OCI-LY7 (cell line): Measurements from ENCODE around the gene DCLRE1B. TPM values are rescaled to one million over a fixed set of nuclear protein-coding genes. Genes with fewer than 3 reads are reported as not detected.

Experiments
- BruUV-seq: library from RNA; stranded (reverse); fragments of 400-500 nt; replicated peaks from 2 replicates; lab custom pipeline; 2021; lab: Mats Ljungman, UMichigan
- CTCF ChIA-PET: fragments of 300-600 bp; sonication (Branson Sonifier 250); formaldehyde crosslinking; loops from one replicate; lab custom pipeline; 2022; ENCODE audit warnings: antibody characterized with exemption; ENCODE audit not compliant: unreplicated experiment; lab: Charles Lee
- POLR2A ChIA-PET: fragments of 300-600 bp; sonication (Branson Sonifier 250); formaldehyde crosslinking; loops from one replicate; lab custom pipeline; 2022; ENCODE audit warnings: antibody characterized with exemption; lab: Charles Lee
- DNase-seq: peaks from one replicate; pipeline ENCODE4 v3.0.0-alpha.2; 2015; ENCODE audit warnings: low spot score
- H2AFZ ChIP-seq: fragments of 200-600 bp; sonication (generic), shearing (Covaris generic); 2 replicates; pipeline ENCODE4 v1.6.1; 2014; ENCODE audit warnings: mild to moderate bottlenecking, antibody characterized with exemption, low read length, moderate library complexity
- H3K27ac ChIP-seq: fragments of 200-600 bp; sonication (generic); 2 replicates; pipeline ENCODE4 v1.5.1; 2014; ENCODE audit warnings: mixed run types, low read depth, mild to moderate bottlenecking, moderate library complexity, low read length, inconsistent platforms; ENCODE audit not compliant: poor library complexity, severe bottlenecking
- H3K36me3 ChIP-seq: fragments of 200-600 bp; sonication (generic); 2 replicates; pipeline ENCODE4 v1.6.1; 2014; ENCODE audit warnings: mild to moderate bottlenecking, antibody characterized with exemption, low read length, moderate library complexity, mixed read lengths; ENCODE audit not compliant: insufficient read depth
- H3K4me1 ChIP-seq: fragments of 200-600 bp; sonication (generic); 2 replicates; pipeline ENCODE4 v1.5.1; 2014; ENCODE audit warnings: mild to moderate bottlenecking, low read length; ENCODE audit not compliant: insufficient read depth, poor library complexity, severe bottlenecking
- H3K4me2 ChIP-seq: fragments of 200-600 bp; sonication (generic); 2 replicates; pipeline ENCODE4 v1.6.1; 2014; ENCODE audit warnings: mild to moderate bottlenecking, low read length
- H3K4me3 ChIP-seq: fragments of 200-600 bp; sonication (generic); 2 replicates; pipeline ENCODE4 v1.5.1; 2014; ENCODE audit warnings: mild to moderate bottlenecking, low read depth, low read length; ENCODE audit not compliant: poor library complexity, severe bottlenecking
- H3K79me2 ChIP-seq: fragments of 200-600 bp; sonication (generic); 2 replicates; pipeline ENCODE4 v1.6.1; 2016; ENCODE audit warnings: low read depth, mild to moderate bottlenecking, low read length, moderate library complexity, mixed read lengths; ENCODE audit not compliant: insufficient read depth
- H3K9me2 ChIP-seq: fragments of 200-600 bp; sonication (generic); 2 replicates; pipeline ENCODE4 v1.6.1; 2016; ENCODE audit warnings: mild to moderate bottlenecking, low read length, mixed read lengths; ENCODE audit not compliant: insufficient read depth
- H3K9me3 ChIP-seq: fragments of 200-600 bp; sonication (generic); 2 replicates; pipeline ENCODE4 v1.6.1; 2014; ENCODE audit warnings: mild to moderate bottlenecking, mixed run types, low read length, mixed read lengths
- H4K20me1 ChIP-seq: fragments of 200-600 bp; sonication (generic); 2 replicates; pipeline ENCODE4 v1.6.1; 2014; ENCODE audit warnings: mild to moderate bottlenecking, antibody characterized with exemption, low read length, moderate library complexity, mixed read lengths; ENCODE audit not compliant: insufficient read depth
- EZH2phosphoT487 ChIP-seq: fragments of 200-600 bp; sonication (generic); IDR thresholded peaks from 2 replicates; pipeline ENCODE4 v1.6.1; 2018; ENCODE audit warnings: low read depth, borderline replicate concordance, mild to moderate bottlenecking, mixed run types, antibody characterized with exemption, low read length, moderate library complexity, mixed read lengths
- intact Hi-C: fragments of 100-400 bp; cut with micrococcal nuclease; formaldehyde crosslinking; loops from one replicate; pipeline ENCODE4 v1.10.0; 2022; ENCODE audit not compliant: unreplicated experiment
- total RNA-seq, 2 experiments: library from RNA; depleted of rRNA in 1 of 2; stranded (reverse); fragments of >200 nt in 1 of 2; shearing (Covaris generic) in 1 of 2; gene quantifications; 2 replicates each; pipeline ENCODE4 v1.2.3, GENCODE V29; 2014 to 2022
- TF ChIP-seq, protein P1 (sequence below): fragments of 200-600 bp; sonication (generic); conservative IDR thresholded peaks from 2 replicates; pipeline ENCODE4 v1.5.1; 2014; ENCODE audit warnings: mild to moderate bottlenecking, antibody characterized with exemption, low read length, moderate library complexity, mixed read lengths

The DCLRE1B gene
- total RNA-seq, 2 experiments from 2014 or later = 17.3 to 20.8 TPM

DNA sequence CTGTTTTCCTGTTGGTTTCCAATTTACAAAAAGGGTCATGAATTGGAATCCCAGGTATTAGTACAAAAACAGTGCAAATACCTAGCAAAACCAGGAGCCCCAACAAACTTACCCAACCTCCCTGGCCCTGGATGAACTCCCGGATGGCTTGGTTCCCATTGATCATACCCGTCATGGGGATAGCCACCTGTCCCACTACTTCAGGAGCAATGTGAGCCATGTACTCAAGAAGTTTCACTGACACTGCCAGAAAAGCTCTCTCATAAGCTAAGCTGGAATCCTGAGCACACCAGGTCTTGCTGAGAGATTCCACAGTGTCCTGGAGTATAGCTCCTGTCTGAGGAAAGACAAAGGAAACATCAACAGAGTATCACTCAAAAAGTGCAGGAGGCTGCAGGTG, 23.5 kb upstream of the DCLRE1B start:
- Histone ChIP-seq H3K9me3 (no peaks in the 10 kb centered on the region), H3K79me2 (no peaks in the 10 kb centered on the region), H3K4me1 (peaks cover 6% of the 10 kb centered on the region), H3K36me3 (no peaks in the 10 kb centered on the region; the same call in 1 of the 2 replicates), H4K20me1 (no peaks in the 10 kb centered on the region), H3K4me2 (no peak overlapping the region), H3K27ac (no peak overlapping the region), H3K4me3 (no peak overlapping the region), H2AFZ (no peak overlapping the region), H3K9me2 (no peaks in the 10 kb centered on the region)
- POLR2A ChIA-PET = interaction anchor here (1.0 to 2.0 kb wide), 5 partner anchors 8 to 49 kb away, joined by 3 to 10 read pairs (median 4); partner anchors contain the start of gene AP4B1
- CTCF ChIA-PET = interaction anchor here (1.1 kb wide), 1 partner anchor 12 kb away, joined by 4 read pairs; no protein-coding TSS in a partner anchor
- TF ChIP-seq EZH2phosphoT487 = no peak
- TF ChIP-seq, protein P1, sequence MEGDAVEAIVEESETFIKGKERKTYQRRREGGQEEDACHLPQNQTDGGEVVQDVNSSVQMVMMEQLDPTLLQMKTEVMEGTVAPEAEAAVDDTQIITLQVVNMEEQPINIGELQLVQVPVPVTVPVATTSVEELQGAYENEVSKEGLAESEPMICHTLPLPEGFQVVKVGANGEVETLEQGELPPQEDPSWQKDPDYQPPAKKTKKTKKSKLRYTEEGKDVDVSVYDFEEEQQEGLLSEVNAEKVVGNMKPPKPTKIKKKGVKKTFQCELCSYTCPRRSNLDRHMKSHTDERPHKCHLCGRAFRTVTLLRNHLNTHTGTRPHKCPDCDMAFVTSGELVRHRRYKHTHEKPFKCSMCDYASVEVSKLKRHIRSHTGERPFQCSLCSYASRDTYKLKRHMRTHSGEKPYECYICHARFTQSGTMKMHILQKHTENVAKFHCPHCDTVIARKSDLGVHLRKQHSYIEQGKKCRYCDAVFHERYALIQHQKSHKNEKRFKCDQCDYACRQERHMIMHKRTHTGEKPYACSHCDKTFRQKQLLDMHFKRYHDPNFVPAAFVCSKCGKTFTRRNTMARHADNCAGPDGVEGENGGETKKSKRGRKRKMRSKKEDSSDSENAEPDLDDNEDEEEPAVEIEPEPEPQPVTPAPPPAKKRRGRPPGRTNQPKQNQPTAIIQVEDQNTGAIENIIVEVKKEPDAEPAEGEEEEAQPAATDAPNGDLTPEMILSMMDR = no peak
- BruUV-seq = no TSS peak
- intact Hi-C loops = no loop called here
- DNase-seq = no peak

DNA sequence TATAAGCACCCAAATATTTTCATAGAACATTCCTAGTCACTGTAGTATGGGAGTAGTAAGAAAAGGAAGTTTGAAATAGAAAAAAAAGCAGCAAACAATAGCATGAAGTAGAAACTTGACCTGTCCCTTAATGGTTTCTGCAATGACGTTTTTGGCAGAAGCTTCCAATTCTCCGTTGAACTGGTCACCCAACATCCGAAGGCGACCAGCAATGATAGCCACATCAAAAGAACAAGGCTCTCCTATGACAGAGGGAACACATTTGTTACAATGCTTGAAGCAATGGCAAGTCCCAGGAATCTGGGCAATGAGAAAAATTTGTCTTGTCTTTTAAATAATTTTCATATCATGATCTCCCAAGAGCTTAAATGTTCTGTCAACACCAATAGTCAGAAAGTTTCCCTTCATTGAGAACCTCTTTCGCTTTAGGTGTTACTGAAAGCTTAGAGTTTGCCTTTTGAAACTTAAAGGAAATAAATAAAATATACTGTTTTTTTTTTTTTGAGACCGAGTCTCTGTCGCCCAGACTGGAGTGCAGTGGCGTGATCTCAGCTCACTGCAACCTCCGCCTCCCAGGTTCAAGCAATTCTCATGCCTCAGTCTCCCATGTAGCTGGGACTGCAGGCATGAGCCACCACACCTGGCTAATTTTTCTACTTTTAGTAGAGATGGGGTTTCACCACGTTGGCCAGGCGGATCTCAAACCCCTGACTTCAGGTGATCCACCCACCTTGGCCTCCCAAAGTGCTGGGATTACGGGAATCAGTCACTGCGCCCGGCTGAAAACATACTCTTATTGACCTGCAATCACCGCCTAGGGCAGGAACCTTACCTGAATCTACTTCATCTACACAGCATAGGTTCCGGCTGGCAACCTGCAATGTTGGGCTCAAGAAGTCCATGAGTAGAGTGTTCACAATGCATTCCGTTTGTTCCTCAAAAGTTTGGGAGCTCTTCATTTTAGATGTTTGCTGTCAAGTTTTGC, 18.4 kb upstream of the DCLRE1B start:
- Histone ChIP-seq H3K9me2 (no peaks in the 10 kb centered on the region), H3K4me1 (no peaks in the 10 kb centered on the region), H3K36me3 (no peaks in the 10 kb centered on the region), H3K9me3 (no peaks in the 10 kb centered on the region), H3K27ac (no peak overlapping the region), H3K4me2 (no peak overlapping the region), H2AFZ (no peak overlapping the region), H4K20me1 (no peaks in the 10 kb centered on the region), H3K4me3 (no peak overlapping the region), H3K79me2 (no peaks in the 10 kb centered on the region)
- intact Hi-C loops = no loop called here
- ChIA-PET POLR2A (interaction anchor here (0.6 to 1.7 kb wide), 9 partner anchors 9 to 33 kb away, joined by 3 to 10 read pairs (median 5); partner anchors contain the start of gene AP4B1), CTCF (no interaction called here)
- TF ChIP-seq, protein P1 = no peak
- TF ChIP-seq EZH2phosphoT487 = no peak
- DNase-seq = no peak
- BruUV-seq = no TSS peak
